Stomach (tissue), 4 donors: ENCODE results near the gene NPC1L1.

ENCODE experiments used
- POLR2A ChIP-seq, 4 donors: fragments of 450-650 bp; IDR thresholded peaks; one replicate each; pipeline ENCODE4 v1.6.1; 2016; ENCODE audit warnings: antibody characterized with exemption in 4 of 4, control low read depth in 2 of 4, mild to moderate bottlenecking in 1 of 4, moderate library complexity in 1 of 4
- TF ChIP-seq, protein P1 (sequence below), 7 experiments: fragments of 450-650 bp in 4 of 7; fragments of 200-600 bp in 3 of 7; sonication (generic) in 3 of 7; IDR thresholded peaks; one replicate each; pipeline ENCODE4 v1.5.1; 2016 to 2019; ENCODE audit warnings: antibody characterized with exemption in 7 of 7, control low read depth in 2 of 7, mild to moderate bottlenecking in 1 of 7

DNA sequence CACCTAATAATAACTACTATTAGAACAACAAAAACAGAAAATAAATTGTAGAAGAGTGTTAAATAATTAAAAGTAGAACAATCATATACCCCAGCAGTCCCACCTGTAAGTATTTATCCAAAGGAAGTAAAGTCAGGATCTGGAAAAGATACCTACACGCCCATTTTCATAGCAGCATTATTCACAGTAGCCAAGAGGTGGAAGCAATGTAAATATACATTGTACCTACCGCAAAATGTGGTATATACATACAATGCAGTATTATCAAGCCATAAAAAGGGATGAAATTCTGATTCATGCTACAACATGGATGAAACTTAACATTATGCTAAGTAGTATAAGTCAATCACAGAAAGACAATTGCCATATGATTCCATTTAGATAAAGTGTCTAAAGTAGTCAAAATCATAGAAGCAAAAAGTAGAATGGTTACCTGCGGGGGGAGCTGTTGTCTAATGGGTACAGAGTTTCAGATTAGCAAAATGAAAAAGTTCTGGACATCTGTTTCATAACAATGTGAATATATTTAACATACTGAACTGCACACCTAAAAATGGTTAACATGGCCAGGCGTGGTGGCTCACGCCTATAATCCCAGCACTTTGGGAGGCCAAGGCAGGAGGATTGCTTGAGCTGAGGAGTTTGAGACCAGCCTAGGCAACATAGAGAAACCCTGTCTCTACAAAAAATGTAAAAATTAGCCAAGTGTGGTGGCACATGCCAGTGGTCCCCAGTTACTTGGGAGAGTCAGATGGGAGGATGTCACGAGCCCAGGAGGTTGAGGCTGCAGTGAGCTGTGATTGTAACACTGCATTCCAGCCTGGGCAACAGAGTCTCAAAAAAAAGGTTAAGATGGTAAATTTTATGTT, 46.9 kb upstream of the NPC1L1 start:
- TF ChIP-seq, protein P1, sequence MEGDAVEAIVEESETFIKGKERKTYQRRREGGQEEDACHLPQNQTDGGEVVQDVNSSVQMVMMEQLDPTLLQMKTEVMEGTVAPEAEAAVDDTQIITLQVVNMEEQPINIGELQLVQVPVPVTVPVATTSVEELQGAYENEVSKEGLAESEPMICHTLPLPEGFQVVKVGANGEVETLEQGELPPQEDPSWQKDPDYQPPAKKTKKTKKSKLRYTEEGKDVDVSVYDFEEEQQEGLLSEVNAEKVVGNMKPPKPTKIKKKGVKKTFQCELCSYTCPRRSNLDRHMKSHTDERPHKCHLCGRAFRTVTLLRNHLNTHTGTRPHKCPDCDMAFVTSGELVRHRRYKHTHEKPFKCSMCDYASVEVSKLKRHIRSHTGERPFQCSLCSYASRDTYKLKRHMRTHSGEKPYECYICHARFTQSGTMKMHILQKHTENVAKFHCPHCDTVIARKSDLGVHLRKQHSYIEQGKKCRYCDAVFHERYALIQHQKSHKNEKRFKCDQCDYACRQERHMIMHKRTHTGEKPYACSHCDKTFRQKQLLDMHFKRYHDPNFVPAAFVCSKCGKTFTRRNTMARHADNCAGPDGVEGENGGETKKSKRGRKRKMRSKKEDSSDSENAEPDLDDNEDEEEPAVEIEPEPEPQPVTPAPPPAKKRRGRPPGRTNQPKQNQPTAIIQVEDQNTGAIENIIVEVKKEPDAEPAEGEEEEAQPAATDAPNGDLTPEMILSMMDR (IDR thresholded peaks at IDR 0.05): peak in 5 of 7 experiments; percentile 15 to 72 (median 41)
- TF ChIP-seq POLR2A (IDR thresholded peaks at IDR 0.05): no peak
